K562 (cell line): ENCODE measurements around the gene TNK2. TPM values are rescaled to one million over a fixed set of nuclear protein-coding genes. Genes with fewer than 3 reads are reported as not detected.

Experiments used
- ATF6 ChIP-seq: sonication (generic); formaldehyde crosslinking; IDR thresholded peaks from 2 replicates; pipeline ENCODE4 v1.4.0; 2020; ENCODE audit warnings: mild to moderate bottlenecking, missing genetic modification reagents
- CREM ChIP-seq: IDR thresholded peaks from 2 replicates; pipeline ENCODE4 v1.6.1; 2014; ENCODE audit warnings: antibody characterized with exemption, low read depth
- CXXC5 ChIP-seq: fragments of 250-450 bp; sonication (Bioruptor Pico); IDR thresholded peaks from 2 replicates; pipeline ENCODE4 v1.8.0; 2022; ENCODE audit warnings: inconsistent platforms, mild to moderate bottlenecking, moderate library complexity
- FOXA1 ChIP-seq: fragments of 450-650 bp; IDR thresholded peaks from 2 replicates; pipeline ENCODE4 v1.6.1; 2016; ENCODE audit warnings: mild to moderate bottlenecking, borderline replicate concordance
- GABPA ChIP-seq: fragments of 200-800 bp; sonication (Bioruptor generic); conservative IDR thresholded peaks from 2 replicates; pipeline ENCODE4 v1.6.1; 2016; ENCODE audit warnings: low read depth, missing genetic modification characterization, missing compliant biosample characterization
- HNRNPLL ChIP-seq: fragments of 200-400 bp; formaldehyde crosslinking; IDR thresholded peaks from 2 replicates; pipeline ENCODE4 v1.6.1; 2017; ENCODE audit warnings: low read length, low read depth, mild to moderate bottlenecking; ENCODE audit not compliant: poor library complexity, severe bottlenecking
- L3MBTL2 ChIP-seq: fragments of 450-650 bp; IDR thresholded peaks from 2 replicates; pipeline ENCODE4 v1.6.1; 2016; ENCODE audit warnings: mild to moderate bottlenecking, moderate library complexity
- MYC ChIP-seq, 2 experiments: fragments of 250-450 bp in 1 of 2; sonication (Bioruptor Pico) in 1 of 2; IDR thresholded peaks; 2 replicates each; pipeline versions ENCODE4 v1.5.1 to v1.6.1; 2012 to 2021; ENCODE audit warnings: low read depth in 2 of 2, borderline replicate concordance in 1 of 2, improper control_type of control experiment in 1 of 2, low read length in 1 of 2, mild to moderate bottlenecking in 1 of 2, moderate library complexity in 1 of 2
- POLR2G ChIP-seq: fragments of 200-400 bp; formaldehyde crosslinking; IDR thresholded peaks from 2 replicates; pipeline ENCODE4 v1.6.1; 2017; ENCODE audit warnings: low read depth, mild to moderate bottlenecking, antibody characterized with exemption, low read length, moderate library complexity
- RBFOX2 ChIP-seq: fragments of 200-400 bp; formaldehyde crosslinking; IDR thresholded peaks from 2 replicates; pipeline ENCODE4 v1.6.1; 2017; ENCODE audit warnings: low read depth, mild to moderate bottlenecking, low read length, moderate library complexity
- TAF15 ChIP-seq: fragments of 200-400 bp; formaldehyde crosslinking; IDR thresholded peaks from 2 replicates; pipeline ENCODE4 v1.6.1; 2017; ENCODE audit warnings: mild to moderate bottlenecking, low read depth, low read length, moderate library complexity
- ZNF12 ChIP-seq: sonication (generic); formaldehyde crosslinking; IDR thresholded peaks from 2 replicates; pipeline ENCODE4 v1.4.0; 2020; ENCODE audit warnings: mild to moderate bottlenecking, missing genetic modification reagents
- ZNF280A ChIP-seq: fragments of 450-650 bp; IDR thresholded peaks from 2 replicates; pipeline ENCODE4 v1.6.1; 2018; ENCODE audit warnings: mild to moderate bottlenecking, low read depth; ENCODE audit not compliant: partially characterized antibody
- ZNF592 ChIP-seq: fragments of 450-650 bp; IDR thresholded peaks from 2 replicates; pipeline ENCODE4 v1.6.1; 2017; ENCODE audit warnings: antibody characterized with exemption, mild to moderate bottlenecking
- polyA plus RNA-seq, 8 experiments: library from polyadenylated mRNA; depleted of rRNA in 4 of 8; stranded (reverse) in 5 of 8; unstranded in 3 of 8; fragments of >200 nt; fragmentation: Nextera tagmentation in 2 of 8; fragmentation: Illumina TruSeq in 1 of 8; extraction: Ambion mirVana in 2 of 8; extraction: Trizol in 1 of 8; gene quantifications; 2 replicates each; pipeline versions ENCODE4 v1.2.1 to v1.2.3, GENCODE V29; 2011 to 2014; ENCODE audit warnings: inconsistent platforms in 1 of 8, missing spikeins in 1 of 8
- total RNA-seq, 7 experiments: library from RNA; depleted of rRNA in 6 of 7; stranded (reverse); fragments of >200 nt in 6 of 7; fragmentation: Illumina TruSeq in 2 of 7; extraction: Trizol in 2 of 7; gene quantifications; 2 replicates each; pipeline versions ENCODE4 v1.2.1 to v1.2.3, GENCODE V29; 2011 to 2021; ENCODE audit warnings: low replicate concordance in 1 of 7

TNK2 gene
- total and polyA plus RNA-seq, 9 of the 15 experiments (the other 6 are each of a cell fraction or from before 2014, with no cell fraction given): 0.03 to 33.8 (median 6.5) TPM

GRCh38 chr3:195895861-195896360 lies 12.4 kb downstream of the TNK2 start (continued):
- TF ChIP-seq ZNF280A (no peak), FOXA1 (no peak), CREM (0 out of 2 replicates have a peak, but pooled peaks have one; percentile 3), MYC (IDR thresholded peaks at IDR 0.05; ENCODE audit: low read depth, low read length) (peak; percentile 64), MYC (CRISPR knock-in tag; IDR thresholded peaks at IDR 0.05; ENCODE audit: borderline replicate concordance, low read depth) (no peak), ATF6 (CRISPR knock-in tag) (0 out of 2 replicates have a peak, but pooled peaks have one; percentile 68), ZNF592 (0 out of 2 replicates have a peak, but pooled peaks have one; percentile 37), RBFOX2 (peak; percentile 71), CXXC5 (CRISPR knock-in tag) (peak; percentile 76), HNRNPLL (peak; percentile 81), L3MBTL2 (peak; percentile 84), POLR2G (peak; percentile 67), ZNF12 (CRISPR knock-in tag) (peak; percentile 34; the same call in 1 of the 2 replicates), TAF15 (no peak), GABPA (tag) (peak; percentile 32; the same call in 1 of the 2 replicates)
